Activated T-cell treated with anti-CD3 and anti-CD28 coated beads, Interleukin-2, amount 50 U/mL, for 72 hours (primary cell): ENCODE results near the gene PRKAG1. TPM values are rescaled to one million over a fixed set of nuclear protein-coding genes. Genes with fewer than 3 reads are reported as not detected.

Experiments used
- ATAC-seq, 2 donors: fragments of 150-1000 bp; cut with Tn5 transposase; replicated peaks in 1 of 2; 2 replicates each; pipeline ENCODE4 v1.10.0; 2021; ENCODE audit warnings: moderate library complexity in 2 of 2, mild to moderate bottlenecking in 1 of 2
- DNase-seq, 2 donors: peaks; one replicate each; pipeline ENCODE4 v3.0.0; 2021 to 2022; ENCODE audit warnings: mixed read lengths in 1 of 2
- H3K27ac Mint-ChIP-seq: one replicate; pipeline ENCODE4 v1.8.0; 2022; ENCODE audit warnings: mild to moderate bottlenecking, moderate library complexity, mixed read lengths
- H3K27me3 Mint-ChIP-seq: one replicate; pipeline ENCODE4 v1.8.0; 2022; ENCODE audit warnings: low read depth, mixed read lengths
- H3K36me3 Mint-ChIP-seq, 2 donors: one replicate each; pipeline ENCODE4 v1.8.0; 2022; ENCODE audit warnings: mixed read lengths in 2 of 2, mild to moderate bottlenecking in 1 of 2; ENCODE audit not compliant: insufficient read depth in 2 of 2
- H3K4me1 Mint-ChIP-seq: one replicate; pipeline ENCODE4 v1.8.0; 2022; ENCODE audit warnings: low read depth, mixed read lengths
- H3K4me3 Mint-ChIP-seq, 2 donors: one replicate each; pipeline ENCODE4 v1.8.0; 2022; ENCODE audit warnings: mild to moderate bottlenecking in 2 of 2, mixed read lengths in 2 of 2, moderate library complexity in 2 of 2
- H3K9me3 Mint-ChIP-seq, 2 donors: one replicate each; pipeline ENCODE4 v1.8.0; 2022; ENCODE audit warnings: mixed read lengths in 2 of 2
- total RNA-seq, 2 donors: library from RNA; stranded (reverse); gene quantifications; one replicate each; pipeline ENCODE4 v1.2.3, GENCODE V29; 2022

PRKAG1 gene
- total RNA-seq, 2 donors from 2014 or later = 66.1 to 79.3 TPM

DNA sequence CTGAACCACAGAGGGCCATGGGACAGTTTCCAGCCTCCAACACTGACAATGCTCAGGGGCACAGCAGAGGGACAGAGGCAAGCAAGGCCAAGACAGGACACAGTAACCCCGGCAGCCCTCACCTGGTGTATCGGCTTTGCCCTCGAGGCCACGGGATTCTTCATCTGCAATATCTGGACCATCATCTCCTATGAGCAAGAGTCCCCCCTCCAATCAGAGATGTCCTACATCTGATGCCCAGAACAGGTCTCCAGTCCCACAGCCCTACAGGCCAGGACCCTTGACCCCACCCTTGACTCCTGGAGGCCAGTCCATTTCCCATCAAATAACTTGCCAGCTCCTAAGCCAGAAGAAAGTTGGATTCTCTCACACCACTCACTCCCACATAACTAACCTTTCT, 24.7 kb upstream of the PRKAG1 start:
- H3K36me3 Mint-ChIP-seq = peaks cover 19 to 20% of the 10 kb centered on the region in 2 donors

DNA sequence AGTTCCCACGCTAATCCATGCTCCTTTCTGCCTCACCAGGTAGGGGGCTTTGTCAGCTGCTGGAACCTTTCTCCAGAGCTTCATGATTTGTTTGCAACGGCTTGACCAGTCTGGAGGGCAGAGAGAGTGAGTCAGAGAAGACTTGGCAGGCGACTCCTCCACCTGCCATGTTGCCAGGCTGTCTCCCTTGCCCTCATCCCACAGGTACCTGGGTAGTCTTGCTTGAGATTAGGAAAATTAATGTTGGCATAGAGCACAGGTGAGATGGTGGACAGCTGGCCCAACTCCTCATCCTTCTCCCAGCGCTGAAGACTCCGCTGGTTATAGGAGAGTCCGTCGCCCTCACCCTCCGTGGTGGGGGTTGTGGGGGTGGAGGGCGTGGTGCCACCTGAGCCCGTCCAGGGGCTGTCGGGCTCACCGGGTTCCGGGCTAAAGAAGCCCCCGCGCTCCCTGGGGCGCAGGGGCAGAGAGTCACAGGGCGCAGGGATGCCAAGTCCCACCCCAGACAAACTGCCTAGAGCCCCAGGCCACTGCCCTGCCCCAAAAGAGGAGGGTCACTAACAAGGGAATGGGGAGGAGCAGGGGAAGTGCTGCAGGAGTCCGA, 23.4 kb upstream of the PRKAG1 start:
- ATAC-seq = no peak
- no peak for DNase-seq
- no peak overlapping the region for H3K27ac Mint-ChIP-seq
- no peaks in the 10 kb centered on the region for H3K9me3 Mint-ChIP-seq
- no peaks in the 10 kb centered on the region for H3K4me1 Mint-ChIP-seq
- H3K4me3 Mint-ChIP-seq = no peak overlapping the region
- peaks cover 15 to 20% of the 10 kb centered on the region in 2 donors for H3K36me3 Mint-ChIP-seq
- H3K27me3 Mint-ChIP-seq = no peaks in the 10 kb centered on the region

More for the DNA sequence above, 24.7 kb upstream of the PRKAG1 start:
- DNase-seq = no peak
- H3K4me1 Mint-ChIP-seq = no peaks in the 10 kb centered on the region
- H3K27ac Mint-ChIP-seq = peak overlapping the region; percentile 46
- no peak for ATAC-seq
- no peaks in the 10 kb centered on the region for H3K9me3 Mint-ChIP-seq
- no peak overlapping the region for H3K4me3 Mint-ChIP-seq
- no peaks in the 10 kb centered on the region for H3K27me3 Mint-ChIP-seq

DNA sequence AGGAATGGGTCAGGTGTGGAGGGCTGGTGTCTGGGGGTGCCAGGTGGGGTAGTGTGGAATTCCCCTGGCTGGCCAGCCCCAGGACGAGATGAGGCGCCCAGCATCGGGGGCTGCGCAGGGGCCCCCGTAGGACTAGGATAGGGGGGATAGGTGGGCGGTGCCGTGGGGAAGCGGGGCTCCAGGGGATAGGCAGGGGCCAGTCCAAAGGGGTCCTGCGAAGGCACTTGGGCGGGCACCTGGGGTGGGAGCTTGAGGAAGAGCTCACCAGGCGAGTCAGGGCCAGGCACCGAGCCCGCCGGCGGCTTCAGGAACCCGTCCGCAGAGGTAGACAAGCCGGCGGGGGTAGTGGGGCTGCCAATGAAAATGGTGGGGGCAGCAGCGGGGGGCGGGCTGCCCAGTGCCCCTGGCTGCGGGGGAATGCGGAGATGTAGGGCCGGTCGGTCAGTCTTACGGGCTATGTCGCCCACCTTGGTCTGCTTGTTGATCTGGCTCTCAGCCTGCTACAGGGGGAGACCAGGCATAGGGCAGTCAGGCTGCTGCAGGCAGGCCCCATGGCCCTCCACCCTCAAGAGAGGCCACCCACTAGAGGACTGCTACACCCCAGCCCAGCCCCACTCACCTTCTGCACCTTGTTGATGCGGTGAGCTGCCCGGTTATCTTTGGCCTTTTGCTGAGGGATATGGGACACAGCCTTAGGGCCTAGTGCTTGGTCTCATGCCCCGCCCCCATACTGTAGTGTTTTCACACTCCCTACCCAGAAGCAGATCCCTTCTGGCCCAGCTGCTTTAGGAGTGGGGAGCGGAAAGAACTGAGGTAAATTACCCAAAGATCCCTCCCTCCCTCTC, 22.7 kb upstream of the PRKAG1 start:
- peaks cover 13 to 24% of the 10 kb centered on the region in 2 donors for H3K36me3 Mint-ChIP-seq

DNA sequence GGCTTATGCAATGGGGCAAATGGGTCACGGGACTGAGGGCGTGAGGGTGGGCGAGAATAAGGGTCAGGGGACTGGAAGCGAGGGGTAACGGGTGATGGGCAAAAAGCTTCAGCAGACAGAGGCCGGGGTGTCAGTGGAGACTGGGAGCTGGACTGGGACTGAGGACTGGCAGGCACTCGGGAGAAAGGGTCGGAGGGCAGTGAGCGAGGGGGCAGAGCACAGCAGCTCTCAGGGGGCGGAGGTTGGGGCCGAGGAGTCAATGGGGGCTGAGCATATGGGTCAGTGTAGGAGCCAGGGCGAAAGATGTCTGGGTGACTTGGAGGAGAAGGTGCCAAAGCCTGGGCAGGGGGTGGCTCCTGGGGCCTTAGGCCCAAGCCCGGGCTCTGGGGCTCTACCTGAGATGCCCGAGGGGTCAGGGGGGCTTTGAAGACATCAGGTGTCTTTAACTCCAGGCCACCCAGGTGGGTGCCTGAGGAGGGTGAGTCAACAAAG, 21.8 kb upstream of the PRKAG1 start:
- no peak for ATAC-seq
- Mint-ChIP-seq H3K4me1 (no peaks in the 10 kb centered on the region), H3K27ac (no peak overlapping the region), H3K36me3 (peaks cover 10 to 25% of the 10 kb centered on the region in 2 donors), H3K4me3 (no peak overlapping the region), H3K27me3 (no peaks in the 10 kb centered on the region), H3K9me3 (no peaks in the 10 kb centered on the region)
- no peak for DNase-seq

More for the DNA sequence above, 22.7 kb upstream of the PRKAG1 start:
- no peaks in the 10 kb centered on the region for H3K27me3 Mint-ChIP-seq
- H3K27ac Mint-ChIP-seq = no peak overlapping the region
- no peak for DNase-seq
- no peaks in the 10 kb centered on the region for H3K9me3 Mint-ChIP-seq
- ATAC-seq = no peak
- H3K4me1 Mint-ChIP-seq = no peaks in the 10 kb centered on the region
- H3K4me3 Mint-ChIP-seq = no peak overlapping the region

DNA sequence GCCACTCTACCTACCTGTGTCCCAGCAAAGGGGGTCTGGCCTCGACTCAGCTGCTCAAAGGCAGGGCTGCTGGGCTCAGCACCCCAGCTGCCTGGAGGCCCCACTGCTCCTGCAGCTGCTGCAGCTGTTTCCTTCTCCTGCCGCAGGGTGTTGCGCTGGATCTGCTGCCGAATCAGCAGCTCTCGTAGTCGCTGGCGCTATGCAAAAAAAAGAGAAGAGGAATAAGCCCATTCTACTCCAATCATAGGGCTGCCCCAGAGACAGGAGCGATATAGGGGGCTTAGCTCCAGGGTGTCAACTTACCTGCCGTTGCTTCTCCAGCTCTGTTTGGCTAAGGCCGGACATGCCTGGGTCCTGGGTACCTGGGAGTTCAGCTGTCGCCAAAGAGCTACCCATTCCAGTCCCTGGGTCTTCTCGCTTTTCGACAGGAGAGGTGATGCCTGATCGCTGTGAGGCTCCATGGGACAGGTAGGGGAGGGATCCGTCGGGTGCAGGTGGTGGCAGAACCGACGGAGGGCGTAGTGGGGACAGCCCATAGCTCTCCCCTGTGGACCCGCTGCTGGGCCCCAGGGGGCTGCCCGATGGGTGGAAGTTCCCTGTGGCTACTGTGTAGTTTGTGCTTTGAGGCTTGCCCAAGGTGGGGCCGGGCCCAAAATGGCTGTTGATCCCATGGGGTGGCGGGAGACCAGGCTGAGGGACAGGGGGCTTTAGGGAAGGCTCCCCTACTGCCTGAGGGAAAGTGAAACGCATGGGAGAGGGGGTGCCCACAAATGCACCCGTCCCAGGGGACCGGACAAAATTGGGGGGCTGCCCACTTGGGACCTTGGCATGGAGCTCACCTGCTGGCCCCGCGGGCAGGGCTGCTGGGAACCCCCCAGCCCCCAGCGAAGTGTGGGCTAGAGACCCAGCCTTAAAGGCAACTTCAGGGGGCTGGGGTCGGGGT, 21.1 kb upstream of the PRKAG1 start:
- DNase-seq (no peak), ATAC-seq (no peak)
- H3K9me3 Mint-ChIP-seq = no peaks in the 10 kb centered on the region
- H3K4me3 Mint-ChIP-seq = no peak overlapping the region
- H3K4me1 Mint-ChIP-seq = no peaks in the 10 kb centered on the region
- no peak overlapping the region for H3K27ac Mint-ChIP-seq
- H3K27me3 Mint-ChIP-seq = no peaks in the 10 kb centered on the region
- peaks cover 10 to 22% of the 10 kb centered on the region in 2 donors for H3K36me3 Mint-ChIP-seq

DNA sequence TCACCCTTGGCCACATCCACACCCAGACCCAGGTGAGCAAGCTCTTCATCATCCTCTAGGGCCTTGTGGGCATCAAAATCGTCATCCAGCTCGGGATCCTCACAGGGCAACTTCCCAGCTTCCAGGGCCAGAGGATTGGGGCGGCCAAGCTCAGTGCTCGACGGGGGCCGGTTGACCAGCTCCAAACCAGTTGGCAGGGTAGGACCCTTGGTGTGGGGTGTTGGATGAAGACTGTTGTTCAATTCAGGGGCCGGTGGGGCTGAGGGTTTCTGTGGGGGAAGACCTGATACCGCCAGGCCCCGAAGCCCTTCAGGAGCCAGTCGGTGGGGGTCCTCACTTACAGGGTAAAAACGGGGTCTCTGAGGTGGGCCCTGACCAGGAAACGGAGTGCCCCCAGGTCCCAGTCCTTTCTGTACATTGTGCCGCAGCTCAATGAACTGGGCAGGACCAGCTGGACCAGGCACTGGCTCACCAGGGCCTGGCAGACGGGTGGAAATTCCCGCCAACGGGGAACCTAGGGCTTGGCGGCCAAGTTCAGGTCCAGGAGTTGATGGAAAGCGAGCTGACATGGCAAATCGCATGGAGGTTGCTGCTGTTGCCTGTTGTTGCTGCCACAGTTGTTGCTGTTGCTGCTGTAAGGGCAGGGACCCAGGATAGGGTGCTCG, 19.8 kb upstream of the PRKAG1 start:
- no peak for ATAC-seq
- Mint-ChIP-seq H3K27ac (no peak overlapping the region), H3K36me3 (peaks cover 8 to 20% of the 10 kb centered on the region in 2 donors), H3K9me3 (no peaks in the 10 kb centered on the region), H3K4me3 (no peak overlapping the region), H3K27me3 (no peaks in the 10 kb centered on the region), H3K4me1 (no peaks in the 10 kb centered on the region)
- no peak for DNase-seq

DNA sequence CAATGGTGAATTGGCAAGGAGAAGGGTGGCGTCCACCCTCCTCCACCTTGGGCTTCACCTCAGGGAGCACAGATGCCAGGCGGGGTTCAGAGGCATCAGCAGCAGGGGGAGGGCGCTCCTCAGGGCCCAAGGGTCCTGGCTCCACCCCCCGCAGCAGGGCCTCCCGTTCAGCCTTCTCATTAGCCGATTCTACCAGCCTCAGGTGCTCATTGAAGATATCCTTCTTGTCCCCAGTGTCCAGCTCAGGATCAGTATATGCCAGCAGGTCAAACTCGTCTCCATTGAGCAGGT, 19.3 kb upstream of the PRKAG1 start:
- ATAC-seq = no peak
- H3K27ac Mint-ChIP-seq = no peak overlapping the region

DNA sequence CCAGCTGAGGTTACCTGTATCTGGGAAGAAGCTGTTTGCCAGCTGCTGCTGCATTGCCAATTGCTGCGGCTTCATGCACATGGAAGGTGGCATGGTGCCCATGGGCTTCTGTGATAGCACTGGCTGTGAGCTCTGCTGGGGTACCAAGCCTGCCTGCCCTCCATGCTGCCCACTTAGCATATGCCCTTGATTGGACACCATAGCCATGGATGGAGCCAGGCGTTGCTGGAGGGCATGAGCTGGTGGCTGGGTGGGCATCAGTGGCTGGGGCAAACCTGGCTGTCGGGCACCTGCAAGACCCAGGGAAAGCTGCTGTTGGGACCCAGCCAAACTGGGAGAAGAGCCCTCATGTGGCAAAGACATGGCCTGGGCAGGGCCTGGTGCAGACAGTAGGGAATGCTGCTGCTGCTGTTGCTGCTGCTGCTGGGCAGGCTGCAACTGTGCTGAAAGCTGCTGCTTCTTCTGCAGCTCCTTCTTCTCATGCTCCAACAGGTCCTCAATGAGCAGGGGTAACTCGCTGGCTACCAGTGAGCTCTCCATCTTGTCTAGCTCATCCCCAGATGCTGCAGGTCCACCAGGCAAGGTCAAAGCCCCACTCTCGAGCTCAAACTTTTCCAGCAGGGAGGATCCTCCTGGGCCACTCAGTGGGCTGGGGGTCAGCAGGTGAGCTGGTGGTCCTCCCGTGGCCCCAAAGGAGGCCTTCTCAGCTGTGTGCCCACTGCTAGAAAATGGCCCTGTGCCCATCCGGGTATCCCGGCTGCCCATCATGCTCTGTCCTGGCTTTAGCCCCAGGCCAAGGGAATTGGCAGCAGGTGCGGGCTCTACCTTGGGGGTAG, 18.8 kb upstream of the PRKAG1 start:
- Mint-ChIP-seq H3K27ac (no peak overlapping the region), H3K4me3 (no peak overlapping the region), H3K9me3 (no peaks in the 10 kb centered on the region), H3K36me3 (peaks cover 4 to 17% of the 10 kb centered on the region in 2 donors), H3K27me3 (no peaks in the 10 kb centered on the region), H3K4me1 (no peaks in the 10 kb centered on the region)
- no peak for DNase-seq
- no peak for ATAC-seq

More for the DNA sequence above, 19.3 kb upstream of the PRKAG1 start:
- no peaks in the 10 kb centered on the region for H3K27me3 Mint-ChIP-seq
- DNase-seq = no peak
- H3K4me3 Mint-ChIP-seq = no peak overlapping the region
- H3K4me1 Mint-ChIP-seq = no peaks in the 10 kb centered on the region
- no peaks in the 10 kb centered on the region for H3K9me3 Mint-ChIP-seq
- peaks cover 4 to 20% of the 10 kb centered on the region in 2 donors for H3K36me3 Mint-ChIP-seq

DNA sequence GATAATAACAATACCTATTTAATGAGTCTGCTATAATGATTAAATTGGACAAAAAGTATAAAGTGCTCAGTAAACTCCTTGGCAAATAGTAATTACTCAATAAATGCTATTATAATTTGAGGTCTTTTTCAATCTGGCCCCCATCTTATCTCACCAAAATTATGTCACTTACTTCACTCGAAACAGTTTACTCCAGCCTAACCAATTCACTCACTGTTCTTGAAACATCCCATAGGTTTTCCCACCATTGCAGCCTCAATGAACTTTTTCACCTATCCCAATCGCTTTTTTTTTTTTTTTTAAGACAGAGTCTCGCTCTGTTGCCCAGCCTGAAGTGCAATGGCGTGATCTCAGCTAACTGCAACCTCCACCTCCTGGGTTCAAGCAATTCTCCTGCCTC, 17.5 kb upstream of the PRKAG1 start:
- no peak overlapping the region for H3K4me3 Mint-ChIP-seq
- no peak overlapping the region for H3K27ac Mint-ChIP-seq
- no peaks in the 10 kb centered on the region for H3K9me3 Mint-ChIP-seq
- H3K36me3 Mint-ChIP-seq = peaks cover 2 to 18% of the 10 kb centered on the region in 2 donors
- DNase-seq = no peak
- H3K4me1 Mint-ChIP-seq = no peaks in the 10 kb centered on the region
- no peaks in the 10 kb centered on the region for H3K27me3 Mint-ChIP-seq
- ATAC-seq = no peak

DNA sequence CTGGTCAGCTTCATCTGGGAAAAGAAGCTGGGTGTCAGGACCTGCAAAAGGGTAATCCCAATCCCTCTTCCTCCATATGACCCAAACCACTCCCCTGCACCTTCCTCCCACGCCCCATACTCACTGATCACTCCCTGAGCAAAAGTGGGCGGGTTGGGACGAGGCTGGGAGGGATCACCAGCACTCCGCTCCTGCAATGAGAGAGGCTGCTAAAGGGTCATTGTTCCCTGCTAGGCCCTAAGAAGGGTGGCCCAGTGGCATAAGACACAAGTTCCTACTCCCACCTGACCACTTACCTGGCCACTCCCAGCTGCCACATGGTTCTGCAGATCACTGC, 15.7 kb upstream of the PRKAG1 start:
- ATAC-seq = no peak
- Mint-ChIP-seq H3K4me3 (no peak overlapping the region), H3K4me1 (no peaks in the 10 kb centered on the region), H3K9me3 (no peaks in the 10 kb centered on the region), H3K27ac (no peak overlapping the region), H3K27me3 (no peaks in the 10 kb centered on the region), H3K36me3 (peaks cover 2 to 18% of the 10 kb centered on the region in 2 donors)
- DNase-seq = no peak

DNA sequence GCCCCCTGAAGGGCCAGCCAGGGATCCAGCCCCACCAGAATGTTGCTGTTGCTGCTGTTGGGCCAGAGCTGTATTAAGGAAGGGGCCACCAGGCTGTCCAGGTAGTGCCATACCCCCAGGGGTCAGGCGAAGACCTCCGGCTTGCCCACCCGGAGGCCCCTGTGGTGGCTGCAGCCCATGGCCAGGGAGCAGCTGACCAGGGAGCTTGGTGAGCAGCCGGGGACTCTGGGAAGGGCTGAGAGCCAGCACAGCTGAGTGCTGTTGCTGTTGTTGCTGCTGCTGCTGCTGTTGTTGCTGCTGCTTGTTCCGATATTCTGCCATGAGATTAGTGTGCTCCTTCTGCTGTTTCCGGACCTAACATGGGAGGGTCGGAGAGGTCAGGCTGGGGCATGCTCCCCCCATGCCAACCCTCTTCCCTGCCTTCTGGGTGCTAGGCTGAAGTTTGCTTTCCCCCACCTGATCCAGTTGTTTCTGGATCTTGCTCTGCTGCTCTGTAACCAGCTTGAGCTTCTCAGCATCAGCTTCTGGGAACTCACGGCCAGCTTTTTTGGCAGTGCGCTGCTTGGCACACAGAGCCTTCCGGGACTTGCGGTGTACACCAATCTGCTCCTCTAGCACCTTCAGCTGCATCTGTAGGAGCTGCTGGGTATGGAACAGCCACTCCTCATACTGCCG, 15.2 kb upstream of the PRKAG1 start:
- ATAC-seq = no peak
- no peak for DNase-seq
- Mint-ChIP-seq H3K27me3 (no peaks in the 10 kb centered on the region), H3K4me3 (no peak overlapping the region), H3K4me1 (no peaks in the 10 kb centered on the region), H3K9me3 (no peaks in the 10 kb centered on the region), H3K27ac (no peak overlapping the region), H3K36me3 (peaks cover under 1 to 17% of the 10 kb centered on the region in 2 donors)
